Gastrocnemius medialis (tissue), 4 donors: ENCODE measurements around the gene ERCC8.

Experiments used
- POLR2A ChIP-seq, 2 donors: fragments of 450-650 bp; IDR thresholded peaks; one replicate each; pipeline ENCODE4 v1.6.1; 2017; ENCODE audit warnings: antibody characterized with exemption in 2 of 2, mild to moderate bottlenecking in 2 of 2, moderate library complexity in 2 of 2
- TF ChIP-seq, protein P1 (sequence below), 5 experiments: fragments of 450-650 bp in 3 of 5; fragments of 200-600 bp in 2 of 5; sonication (generic) in 2 of 5; IDR thresholded peaks in 4 of 5; conservative IDR thresholded peaks in 1 of 5; 1 replicate in 4 of 5; 2 replicates in 1 of 5; pipeline ENCODE4 v1.5.1; 2016 to 2019; ENCODE audit warnings: antibody characterized with exemption in 5 of 5, mild to moderate bottlenecking in 3 of 5, moderate library complexity in 3 of 5

DNA sequence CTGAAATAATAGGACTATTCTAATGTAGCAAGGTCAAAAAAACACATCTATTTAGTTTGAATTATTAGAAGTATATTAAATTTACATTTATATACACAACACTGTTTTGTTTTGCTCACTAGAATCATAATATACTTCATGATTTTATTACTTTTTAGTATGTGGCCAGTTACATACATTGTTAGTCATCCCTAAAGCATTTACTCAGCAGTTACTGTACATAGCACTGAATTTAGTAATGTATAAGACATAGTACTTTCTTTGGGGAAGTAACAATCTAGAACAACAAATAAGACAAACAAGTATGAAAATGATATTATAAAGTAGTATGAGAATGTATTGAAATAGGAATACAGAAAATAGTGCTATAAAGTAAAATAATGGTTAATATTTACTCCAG lies 28.2 kb downstream of the ERCC8 start:
- TF ChIP-seq, protein P1, sequence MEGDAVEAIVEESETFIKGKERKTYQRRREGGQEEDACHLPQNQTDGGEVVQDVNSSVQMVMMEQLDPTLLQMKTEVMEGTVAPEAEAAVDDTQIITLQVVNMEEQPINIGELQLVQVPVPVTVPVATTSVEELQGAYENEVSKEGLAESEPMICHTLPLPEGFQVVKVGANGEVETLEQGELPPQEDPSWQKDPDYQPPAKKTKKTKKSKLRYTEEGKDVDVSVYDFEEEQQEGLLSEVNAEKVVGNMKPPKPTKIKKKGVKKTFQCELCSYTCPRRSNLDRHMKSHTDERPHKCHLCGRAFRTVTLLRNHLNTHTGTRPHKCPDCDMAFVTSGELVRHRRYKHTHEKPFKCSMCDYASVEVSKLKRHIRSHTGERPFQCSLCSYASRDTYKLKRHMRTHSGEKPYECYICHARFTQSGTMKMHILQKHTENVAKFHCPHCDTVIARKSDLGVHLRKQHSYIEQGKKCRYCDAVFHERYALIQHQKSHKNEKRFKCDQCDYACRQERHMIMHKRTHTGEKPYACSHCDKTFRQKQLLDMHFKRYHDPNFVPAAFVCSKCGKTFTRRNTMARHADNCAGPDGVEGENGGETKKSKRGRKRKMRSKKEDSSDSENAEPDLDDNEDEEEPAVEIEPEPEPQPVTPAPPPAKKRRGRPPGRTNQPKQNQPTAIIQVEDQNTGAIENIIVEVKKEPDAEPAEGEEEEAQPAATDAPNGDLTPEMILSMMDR (IDR thresholded peaks at IDR 0.05 in 4 of 5, conservative IDR thresholded peaks at IDR 0.05 in 1 of 5), result no peak
- TF ChIP-seq POLR2A (IDR thresholded peaks at IDR 0.05), result no peak
